Naive thymus-derived CD8-positive, alpha-beta T cell (primary cell): ENCODE results near the gene SUGT1. TPM values are rescaled to one million over a fixed set of nuclear protein-coding genes. Genes with fewer than 3 reads are reported as not detected.
"Not testable (repeated sequence)": the region's sequence is repeated elsewhere in the genome, so short reads cannot be mapped to it uniquely, and the experiment has no call there.

Experiments used
- ATAC-seq, 2 donors: fragments of 150-1000 bp; cut with Tn5 transposase in 1 of 2; sonication (Bioruptor Pico), chemical (Tn5 transposase) in 1 of 2; 1 replicate in 1 of 2; 2 replicates in 1 of 2; pipeline ENCODE4 v1.10.0; 2021; ENCODE audit warnings: mild to moderate bottlenecking in 2 of 2, moderate library complexity in 2 of 2
- POLR2A ChIA-PET: fragments of 350-600 bp; sonication (Branson Sonifier 250); formaldehyde crosslinking; loops from one replicate; lab custom pipeline; 2021; ENCODE audit warnings: antibody characterized with exemption; lab: Charles Lee
- DNase-seq, 10 donors: peaks; one replicate each; pipeline versions ENCODE4 v3.0.0 to v3.0.0-alpha.2; 2020 to 2022
- H3K27ac Mint-ChIP-seq, 10 donors: one replicate each; pipeline ENCODE4 v1.8.0; 2020 to 2022; ENCODE audit warnings: mild to moderate bottlenecking in 10 of 10, mixed read lengths in 10 of 10, moderate library complexity in 4 of 10, inconsistent platforms in 1 of 10
- H3K27me3 Mint-ChIP-seq, 5 donors: one replicate each; pipeline ENCODE4 v1.8.0; 2021 to 2022; ENCODE audit warnings: mixed read lengths in 5 of 5
- H3K36me3 Mint-ChIP-seq, 3 donors: one replicate each; pipeline ENCODE4 v1.8.0; 2020 to 2022; ENCODE audit warnings: mixed read lengths in 3 of 3, mild to moderate bottlenecking in 2 of 3, inconsistent platforms in 1 of 3
- H3K4me1 Mint-ChIP-seq, 4 donors: one replicate each; pipeline ENCODE4 v1.8.0; 2021 to 2022; ENCODE audit warnings: mixed read lengths in 4 of 4
- H3K4me3 Mint-ChIP-seq, 10 donors: one replicate each; pipeline ENCODE4 v1.8.0; 2020 to 2022; ENCODE audit warnings: mild to moderate bottlenecking in 10 of 10, mixed read lengths in 10 of 10, moderate library complexity in 6 of 10, inconsistent platforms in 1 of 10
- H3K9me3 Mint-ChIP-seq, 9 donors: one replicate each; pipeline ENCODE4 v1.8.0; 2020 to 2022; ENCODE audit warnings: mixed read lengths in 9 of 9, mild to moderate bottlenecking in 3 of 9, inconsistent platforms in 1 of 9, moderate library complexity in 1 of 9
- polyA plus RNA-seq, 3 donors: library from polyadenylated mRNA; unstranded; fragments of 300-500 nt; fragmentation: Illumina TruSeq; gene quantifications; one replicate each; pipeline ENCODE4 v1.2.3, GENCODE V29; 2021
- total RNA-seq, 8 experiments: library from RNA in 2 of 8; stranded (reverse) in 2 of 8; gene quantifications; one replicate each; pipeline ENCODE4 v1.2.3 and lab custom pipeline; 2021 to 2026

Gene SUGT1
- total RNA-seq (10 to 100 TPM; 38.7 to 45.4 TPM), polyA plus RNA-seq (10 to 100 TPM; 50.4 to 53.1 (median 51.3) TPM), total RNA-seq (lab: John Stamatoyannopoulos, UW) (48.2 to 87.2 (median 70.8) reads per million in 6 experiments)

- H3K9me3 Mint-ChIP-seq: no peaks in the 10 kb centered on the region
- peaks cover 5 to 13% (median 8%) of the 10 kb centered on the region in 3 donors for H3K36me3 Mint-ChIP-seq
- H3K27ac Mint-ChIP-seq: no peak within 1 kb of the TSS
- H3K27me3 Mint-ChIP-seq: no peaks in the 10 kb centered on the region
- peak; percentile 91 to 98 (median 95) for DNase-seq
- POLR2A ChIA-PET: interaction anchor here (0.6 to 3.2 kb wide), 9 partner anchors 24 to 1199 kb away, joined by 3 to 114 read pairs (median 5); partner anchors contain the start of genes ALG11, INTS6 and VPS36
- H3K4me3 Mint-ChIP-seq: no peak within 1 kb of the TSS
- ATAC-seq: peak; percentile 93 to 94
- H3K4me1 Mint-ChIP-seq: peaks cover 3 to 11% (median 6%) of the 10 kb centered on the region in 4 donors
Measured at GRCh38 chr13:52652196-52652979, at the start of gene SUGT1. TSS of gene SUGT1 (plus strand) at chr13:52652836. CDS start at chr13:52652921, 85 bp downstream.

- Mint-ChIP-seq H3K4me1 (peaks cover 7 to 11% (median 9%) of the 10 kb centered on the region in 4 donors), H3K27me3 (peaks cover 5 to 26% (median 14%) of the 10 kb centered on the region in 5 donors)
- H3K4me3 Mint-ChIP-seq, H3K36me3 Mint-ChIP-seq, H3K9me3 Mint-ChIP-seq, DNase-seq, H3K27ac Mint-ChIP-seq, POLR2A ChIA-PET, ATAC-seq: not testable (repeated sequence)
Measured at GRCh38 chr13:52603316-52603715, 49.3 kb upstream of the SUGT1 start.

- H3K4me3 Mint-ChIP-seq, H3K36me3 Mint-ChIP-seq, H3K27ac Mint-ChIP-seq, H3K4me1 Mint-ChIP-seq, H3K9me3 Mint-ChIP-seq, POLR2A ChIA-PET, DNase-seq, ATAC-seq: not testable (repeated sequence)
- peaks cover 0 to 12% (median 8%) of the 10 kb centered on the region in 5 donors for H3K27me3 Mint-ChIP-seq
Measured at GRCh38 chr13:52606126-52606525, 46.5 kb upstream of the SUGT1 start.

GRCh38 chr13:52606795-52607194, 45.8 kb upstream of the SUGT1 start:
- H3K4me3 Mint-ChIP-seq, DNase-seq, H3K27ac Mint-ChIP-seq, ATAC-seq, H3K36me3 Mint-ChIP-seq, H3K9me3 Mint-ChIP-seq, H3K4me1 Mint-ChIP-seq, POLR2A ChIA-PET: not testable (repeated sequence)
- H3K27me3 Mint-ChIP-seq: peaks cover 0 to 14% (median 8%) of the 10 kb centered on the region in 5 donors

GRCh38 chr13:52608184-52608583, 44.5 kb upstream of the SUGT1 start:
- H3K27ac Mint-ChIP-seq: peak overlapping the region in 2 of 10 donors; percentile 61 to 76
- DNase-seq, H3K4me3 Mint-ChIP-seq, H3K27me3 Mint-ChIP-seq, H3K4me1 Mint-ChIP-seq, H3K36me3 Mint-ChIP-seq, POLR2A ChIA-PET, ATAC-seq, H3K9me3 Mint-ChIP-seq: not testable (repeated sequence)

- H3K27ac Mint-ChIP-seq, H3K4me3 Mint-ChIP-seq, H3K4me1 Mint-ChIP-seq, H3K27me3 Mint-ChIP-seq, POLR2A ChIA-PET, H3K9me3 Mint-ChIP-seq, H3K36me3 Mint-ChIP-seq: not testable (repeated sequence)
- DNase-seq (peak in 5 of 10 donors; percentile 10 to 46 (median 32)), ATAC-seq (peak; percentile 55 to 71)
Measured at GRCh38 chr13:52609013-52609606, 43.5 kb upstream of the SUGT1 start.

- H3K4me1 Mint-ChIP-seq, H3K27me3 Mint-ChIP-seq, H3K9me3 Mint-ChIP-seq, DNase-seq, H3K4me3 Mint-ChIP-seq, ATAC-seq, POLR2A ChIA-PET, H3K36me3 Mint-ChIP-seq: not testable (repeated sequence)
- H3K27ac Mint-ChIP-seq: peak overlapping the region in 1 of 10 donors; percentile 15
Measured at GRCh38 chr13:52610158-52610557, 42.5 kb upstream of the SUGT1 start.

- Mint-ChIP-seq H3K36me3 (peaks cover 0 to 2% (median 0%) of the 10 kb centered on the region in 3 donors), H3K9me3 (no peaks in the 10 kb centered on the region), H3K27ac (peak overlapping the region in 5 of 10 donors; percentile 20 to 86 (median 52)), H3K4me1 (peaks cover 14 to 38% (median 28%) of the 10 kb centered on the region in 4 donors), H3K4me3 (peak overlapping the region in 8 of 10 donors; percentile 11 to 62 (median 48)), H3K27me3 (peaks cover 0 to 5% (median 0%) of the 10 kb centered on the region in 5 donors)
- DNase-seq: no peak
- ATAC-seq: no peak
- POLR2A ChIA-PET: interaction anchor here (4.6 kb wide), 1 partner anchor 37 kb away, joined by 114 read pairs; the partner anchor contains the start of gene SUGT1
Measured at GRCh38 chr13:52615134-52615801, 37.4 kb upstream of the SUGT1 start.

GRCh38 chr13:52615812-52616211, 36.8 kb upstream of the SUGT1 start:
- peaks cover 0 to 5% (median 0%) of the 10 kb centered on the region in 5 donors for H3K27me3 Mint-ChIP-seq
- DNase-seq (no peak), ATAC-seq (no peak)
- peak overlapping the region; percentile 96 to 100 (median 99) for H3K4me3 Mint-ChIP-seq
- POLR2A ChIA-PET: interaction anchor here (0.6 to 4.6 kb wide), 3 partner anchors 37 to 165 kb away, joined by 5 to 114 read pairs (median 11); partner anchors contain the start of genes SUGT1 and VPS36
- peaks cover 14 to 41% (median 29%) of the 10 kb centered on the region in 4 donors for H3K4me1 Mint-ChIP-seq
- peak overlapping the region; percentile 65 to 98 (median 96) for H3K27ac Mint-ChIP-seq
- H3K9me3 Mint-ChIP-seq: no peaks in the 10 kb centered on the region
- H3K36me3 Mint-ChIP-seq: peaks cover 0 to 4% (median 0%) of the 10 kb centered on the region in 3 donors

- Mint-ChIP-seq H3K27me3 (no peaks in the 10 kb centered on the region), H3K4me3 (peak overlapping the region; percentile 96 to 100 (median 99)), H3K4me1 (peaks cover 14 to 48% (median 39%) of the 10 kb centered on the region in 4 donors), H3K27ac (peak overlapping the region; percentile 95 to 98 (median 97)), H3K36me3 (peaks cover 0 to 17% (median 0%) of the 10 kb centered on the region in 3 donors), H3K9me3 (no peaks in the 10 kb centered on the region)
- DNase-seq: peak; percentile 61 to 89 (median 84)
- POLR2A ChIA-PET: interaction anchor here (0.6 to 4.6 kb wide), 7 partner anchors 9 to 167 kb away, joined by 3 to 114 read pairs (median 4); partner anchors contain the start of genes SUGT1 and VPS36
- ATAC-seq: peak; percentile 95 to 96
Measured at GRCh38 chr13:52617070-52618060, 35.3 kb upstream of the SUGT1 start.

GRCh38 chr13:52631083-52631690, 21.4 kb upstream of the SUGT1 start:
- H3K4me3 Mint-ChIP-seq, DNase-seq, H3K27ac Mint-ChIP-seq, POLR2A ChIA-PET, ATAC-seq, H3K4me1 Mint-ChIP-seq, H3K27me3 Mint-ChIP-seq, H3K9me3 Mint-ChIP-seq: not testable (repeated sequence)
- H3K36me3 Mint-ChIP-seq: peaks cover 4 to 64% (median 20%) of the 10 kb centered on the region in 3 donors
